ENCODE data around the gene MRPL16. TPM values are rescaled to one million over a fixed set of nuclear protein-coding genes. Genes with fewer than 3 reads are reported as not detected.
"Not testable (repeated sequence)": the region's sequence is repeated elsewhere in the genome, so short reads cannot be mapped to it uniquely, and the experiment has no call there.

The MRPL16 gene
- polyA plus RNA-seq, 12 donors: 31.7 to 43.4 (median 35.5) TPM; not detected in 1

DNA sequence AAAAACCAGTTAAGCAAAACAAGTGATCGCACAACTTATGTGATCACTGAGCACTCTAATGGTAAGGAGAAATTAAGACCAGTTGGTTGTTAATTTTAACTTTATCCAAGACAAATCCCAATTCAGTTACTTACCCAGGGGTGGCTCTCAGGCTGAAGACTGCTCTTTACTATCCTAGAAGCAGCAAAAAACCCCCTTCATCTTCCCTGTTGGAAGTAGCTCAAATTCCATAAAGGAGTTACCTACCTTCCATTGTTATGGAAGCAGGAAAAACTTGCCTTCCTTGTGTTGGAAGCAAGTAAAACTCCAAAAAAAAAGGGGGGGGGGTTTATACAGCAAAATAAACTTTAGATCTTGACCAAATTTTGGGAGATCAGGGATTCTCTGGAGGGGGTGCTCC is 5.2 kb upstream of the MRPL16 start:
- DNase-seq: no peak

DNA sequence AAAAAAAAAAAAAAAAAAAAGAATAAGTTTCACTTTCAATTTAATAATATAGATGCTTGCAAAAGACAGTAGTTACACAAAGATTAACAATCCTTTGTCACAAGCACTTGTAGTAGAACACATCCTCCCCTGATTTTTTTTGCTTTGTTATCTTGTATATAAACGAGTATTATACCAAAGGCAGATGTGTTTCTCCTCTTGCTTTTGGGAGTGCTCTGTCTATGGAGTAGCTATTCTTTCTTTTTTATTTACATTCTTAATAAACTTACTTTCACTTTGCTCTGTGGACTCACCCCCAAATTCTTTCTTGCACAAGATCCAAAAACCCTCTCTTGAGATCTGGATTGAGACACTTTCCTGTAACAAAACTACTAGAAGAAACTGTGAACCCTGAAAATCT is 3.4 kb upstream of the MRPL16 start:
- DNase-seq: no peak

GRCh38 chr11:59813364-59813763 is 2.8 kb upstream of the MRPL16 start:
- no peak for DNase-seq

DNA sequence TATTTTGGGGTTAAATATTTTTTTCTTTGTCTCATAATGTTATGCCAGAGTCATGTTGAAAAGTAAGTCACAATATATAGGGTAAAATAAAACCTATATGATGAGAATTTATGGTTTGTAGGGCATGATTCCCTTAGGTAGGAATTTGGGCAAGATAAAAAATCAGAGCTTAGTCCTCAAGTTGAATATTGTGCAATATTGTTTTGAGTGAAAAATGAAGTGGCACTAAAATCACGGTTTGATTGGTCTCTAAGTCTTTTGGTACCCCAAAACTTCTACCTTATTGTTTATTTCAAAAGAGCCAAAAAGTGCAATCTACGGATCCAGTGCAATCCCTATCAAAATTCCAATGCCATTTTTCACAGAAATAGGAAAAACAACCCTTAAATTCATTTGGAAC is 1.6 kb upstream of the MRPL16 start:
- no peak for DNase-seq

DNA sequence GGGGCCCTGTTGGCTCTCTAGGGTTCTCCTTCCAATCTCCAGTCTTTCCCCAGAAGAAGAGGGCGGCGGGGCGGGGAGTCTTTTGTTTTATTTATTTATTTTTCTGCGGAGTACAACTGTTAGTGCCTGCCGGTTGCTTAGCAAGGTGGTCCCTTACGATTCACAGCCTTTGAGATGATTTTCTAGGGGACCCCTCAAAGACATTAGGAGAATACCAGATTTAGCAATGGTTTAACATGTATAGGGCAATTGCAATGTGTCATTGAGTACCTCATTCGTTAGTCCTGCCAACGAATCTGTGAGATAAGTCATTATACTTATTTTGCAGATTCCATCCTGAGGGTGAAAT is 307 bp upstream of the MRPL16 start:
- peak; percentile 6 for DNase-seq

GRCh38 chr11:59807047-59807610 is 3.4 kb downstream of the MRPL16 start:
- no peak for DNase-seq

GRCh38 chr11:59804061-59804460 is 6.5 kb downstream of the MRPL16 start:
- DNase-seq: no peak

DNA sequence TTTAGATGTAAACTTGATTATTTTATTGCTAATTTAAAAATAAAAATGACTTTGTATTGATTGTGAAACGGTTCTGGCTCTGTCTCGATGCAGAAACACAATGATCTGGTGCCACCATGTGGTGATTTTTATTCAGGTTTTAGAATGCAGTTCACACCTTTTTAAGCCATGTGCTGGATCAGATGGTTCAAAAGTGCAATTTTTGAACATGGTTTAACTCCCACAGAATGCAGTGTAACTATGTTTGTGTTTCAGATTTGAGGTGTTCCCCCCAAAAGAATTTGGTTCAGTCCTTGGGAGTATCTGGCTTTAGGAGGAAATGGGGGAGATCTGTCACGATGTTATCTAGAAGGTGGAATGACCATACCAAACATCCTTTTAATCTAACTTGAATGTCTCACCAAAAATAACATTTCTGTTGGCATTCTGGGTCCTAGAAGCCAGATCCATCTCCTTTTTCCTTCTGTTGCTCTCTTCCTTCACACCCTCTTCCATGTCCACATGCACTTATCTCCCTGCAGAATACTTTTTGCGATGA is 7.9 kb downstream of the MRPL16 start:
- DNase-seq: peak; percentile 66

- peak; percentile 55 for DNase-seq
Observed at GRCh38 chr11:59801981-59802638, 8.5 kb downstream of the MRPL16 start.

DNA sequence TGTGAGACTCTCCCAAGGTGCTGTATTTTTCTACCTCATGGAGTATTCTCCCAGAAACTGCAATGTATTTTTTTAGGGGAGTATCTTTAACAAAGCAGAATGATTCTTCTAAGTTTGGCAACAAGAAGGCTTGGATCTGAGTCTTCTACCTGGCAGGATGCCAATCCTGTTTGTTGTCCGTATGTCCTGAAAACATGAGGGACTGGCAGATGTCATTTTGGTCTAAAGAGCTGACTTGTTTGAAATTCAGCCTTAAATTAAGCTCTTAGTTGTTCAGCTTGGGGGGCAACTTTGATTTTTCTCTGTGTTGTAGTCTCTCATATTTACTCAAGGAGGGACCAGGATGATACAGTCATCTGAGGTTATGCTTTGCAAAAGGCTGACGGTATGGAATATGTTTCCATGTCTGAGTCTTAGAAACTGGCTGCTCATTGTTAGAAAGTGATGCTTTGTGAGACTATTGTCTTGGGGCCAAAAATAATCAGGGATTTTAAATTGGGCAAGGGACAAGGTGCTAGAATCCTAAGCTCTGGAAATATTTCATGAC is 9.3 kb downstream of the MRPL16 start:
- no peak for DNase-seq

DNA sequence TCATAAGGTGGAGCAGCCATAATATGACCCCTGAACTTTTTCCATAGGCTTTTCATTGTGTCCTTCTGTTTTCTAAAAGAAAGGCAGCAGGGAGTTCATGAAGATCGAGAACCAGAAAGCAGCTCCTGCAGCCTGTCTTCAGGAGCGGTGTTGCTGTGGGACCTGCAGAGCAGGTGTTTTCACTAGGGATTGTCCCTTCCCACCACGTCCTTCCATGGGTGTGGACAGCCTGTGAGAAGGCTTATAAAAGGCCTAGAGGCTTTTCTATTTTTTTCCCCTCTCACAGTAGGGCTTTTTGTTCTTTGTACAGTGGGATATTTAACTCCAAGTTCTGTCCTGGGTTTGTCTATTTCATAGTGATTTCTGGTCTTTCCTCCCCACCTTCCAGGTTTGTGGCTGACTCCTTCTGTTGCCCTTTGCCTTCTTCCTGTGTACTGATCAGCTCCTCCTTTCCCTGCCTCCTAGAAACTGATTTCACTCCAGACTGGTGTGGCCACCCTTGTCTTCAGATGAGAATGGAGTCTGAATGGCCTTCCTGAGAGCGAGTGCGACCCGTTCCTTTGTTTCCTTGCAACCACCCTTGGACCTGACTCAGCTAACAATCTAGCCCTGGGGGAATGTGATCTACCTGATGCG is 10.1 kb downstream of the MRPL16 start:
- no peak for DNase-seq

DNA sequence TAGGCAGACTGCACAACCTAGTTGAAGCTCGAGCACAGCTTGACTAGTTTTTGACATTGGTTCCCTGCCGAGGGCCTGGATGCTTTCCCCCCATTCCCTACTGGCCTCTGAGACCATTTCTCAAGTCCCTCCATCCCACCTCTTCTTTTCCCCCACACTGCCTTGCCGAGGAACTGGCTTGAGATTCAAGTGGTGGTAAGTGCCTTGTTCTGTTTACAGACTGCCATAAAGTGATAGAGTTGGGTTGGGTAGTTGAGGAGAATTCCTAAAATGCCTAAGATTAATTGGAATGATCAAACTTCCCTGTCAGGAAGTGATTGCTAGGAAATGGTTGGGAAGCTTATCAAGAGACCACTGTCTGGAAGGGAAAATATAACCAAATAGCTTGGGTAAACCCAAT is 16.2 kb downstream of the MRPL16 start:
- no peak for DNase-seq

GRCh38 chr11:59792507-59792906 is 18.1 kb downstream of the MRPL16 start:
- no peak for DNase-seq

- no peak for DNase-seq
Observed at GRCh38 chr11:59791639-59792038, 18.9 kb downstream of the MRPL16 start.

- DNase-seq: no peak
Observed at GRCh38 chr11:59787816-59788215, 22.8 kb downstream of the MRPL16 start.

DNA sequence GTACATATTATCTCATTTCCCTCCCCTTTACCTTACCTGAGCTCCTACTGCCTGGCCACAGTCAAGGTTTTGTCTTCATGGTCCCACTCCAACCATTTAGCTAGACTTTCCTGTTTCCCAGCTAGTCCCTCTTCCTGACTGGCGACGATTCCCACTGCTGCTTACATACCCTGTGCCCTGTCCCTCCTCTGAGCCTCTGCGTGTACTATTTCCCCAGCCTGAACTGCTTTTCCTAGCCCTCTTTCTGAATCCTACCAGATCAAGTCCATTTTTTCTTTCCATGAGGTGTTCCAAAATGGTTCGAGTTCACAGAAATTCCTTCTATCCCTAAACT is 23.4 kb downstream of the MRPL16 start:
- DNase-seq: no peak

DNA sequence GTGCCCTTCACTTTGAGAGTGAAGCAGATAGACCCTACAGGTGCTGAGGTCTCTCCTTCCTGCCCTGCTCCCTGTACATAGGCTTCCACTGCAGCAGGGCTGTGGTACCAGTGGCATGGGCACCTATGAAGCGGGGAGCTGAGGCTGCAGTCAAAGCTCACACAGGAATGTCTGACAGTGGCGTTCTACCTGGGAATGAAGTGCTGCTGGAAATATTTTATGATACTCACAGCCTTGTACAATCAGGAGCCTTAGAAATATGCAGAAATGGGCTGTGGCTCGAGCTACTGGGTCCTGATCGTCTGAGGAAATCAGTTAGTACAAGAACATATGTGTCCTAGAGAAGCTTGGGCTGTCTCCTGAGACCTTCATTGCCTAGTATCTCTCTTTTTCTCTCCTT is 24.8 kb downstream of the MRPL16 start:
- DNase-seq: no peak

DNA sequence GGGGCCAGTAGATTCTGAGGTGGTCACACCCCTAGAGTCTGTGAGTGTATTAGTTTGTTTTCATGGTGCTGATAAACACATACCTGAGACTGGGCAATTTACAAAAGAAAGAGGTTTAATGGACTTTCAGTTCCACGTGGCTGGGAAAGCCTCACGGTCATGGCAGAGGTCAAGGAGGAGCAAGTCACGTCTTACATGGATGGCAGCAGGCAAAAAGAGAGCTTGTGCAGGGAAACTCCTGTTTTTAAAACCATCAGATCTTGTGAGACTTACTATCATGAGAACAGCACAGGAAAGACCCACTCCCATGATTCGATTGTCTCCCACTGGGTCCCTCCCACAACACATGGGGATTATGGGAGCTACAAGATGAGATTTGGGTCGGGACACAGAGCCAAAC is 26.1 kb downstream of the MRPL16 start:
- DNase-seq: not testable (repeated sequence)

DNA sequence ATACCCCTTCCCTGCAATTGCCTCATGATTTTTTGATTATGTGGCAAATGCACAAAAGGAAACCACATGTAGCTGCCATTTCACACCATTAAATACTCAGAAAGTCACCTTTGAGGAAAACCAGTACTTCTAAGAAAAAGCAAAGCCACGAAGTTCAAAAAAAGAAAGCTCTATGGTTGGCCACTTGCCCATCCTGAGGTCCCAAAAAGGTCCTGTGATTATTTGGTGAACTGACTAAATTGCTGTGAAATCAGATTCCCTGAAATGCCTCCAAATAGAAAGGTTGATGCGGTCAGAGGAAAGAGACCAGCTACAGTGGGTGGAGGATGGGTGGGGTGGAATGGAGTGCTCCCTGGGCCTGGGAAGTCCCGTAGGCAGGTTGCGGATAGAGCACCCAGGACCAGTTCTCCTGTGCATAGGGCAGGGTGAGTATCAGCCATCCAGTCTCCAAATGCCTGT is 26.9 kb downstream of the MRPL16 start:
- DNase-seq: no peak

GRCh38 chr11:59782080-59782479 is 28.5 kb downstream of the MRPL16 start:
- no peak for DNase-seq

GRCh38 chr11:59779487-59779886 is 31.1 kb downstream of the MRPL16 start:
- no peak for DNase-seq

DNA sequence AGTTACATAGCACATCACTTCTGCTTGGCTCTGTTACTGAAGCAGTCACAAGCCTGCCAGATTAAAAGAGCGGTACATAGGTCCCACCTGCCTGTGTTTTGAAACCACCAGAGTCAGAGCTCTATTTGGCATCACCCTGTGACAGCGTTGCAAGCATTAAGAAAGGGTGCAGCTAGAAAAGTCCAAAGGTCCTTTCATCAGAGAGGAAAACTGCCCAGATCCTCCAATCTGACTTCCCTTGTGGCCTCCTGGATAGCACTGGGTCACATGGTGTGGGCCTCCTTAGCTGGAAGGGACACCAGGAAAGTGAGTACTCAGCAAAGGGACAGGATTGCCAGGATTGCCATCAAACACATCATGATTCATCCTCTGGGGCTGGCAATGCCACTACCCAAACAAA is 32.5 kb downstream of the MRPL16 start:
- no peak for DNase-seq

DNA sequence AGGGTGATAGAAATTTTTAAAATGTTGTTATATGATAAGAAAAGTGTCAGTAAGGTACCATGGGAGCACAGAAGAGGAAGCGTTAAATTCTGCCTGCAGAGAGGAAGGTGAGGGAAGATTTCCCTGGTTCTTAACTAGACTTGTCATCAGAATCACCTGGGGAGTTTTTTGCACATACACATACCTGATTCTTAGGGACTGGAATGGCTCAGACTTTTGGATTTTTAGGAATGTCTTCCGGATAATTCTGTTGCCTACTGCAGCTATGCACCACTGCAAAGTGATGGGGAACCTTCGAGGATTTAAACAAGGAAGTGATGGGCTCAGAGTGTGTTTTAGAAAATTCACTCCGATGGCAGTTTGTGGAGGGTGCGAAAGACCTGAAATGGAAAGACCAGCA is 33.5 kb downstream of the MRPL16 start:
- DNase-seq: no peak

Data from muscle of arm (tissue), 12 donors.